K562 (cell line): ENCODE measurements around the gene LRCH1. TPM values are rescaled to one million over a fixed set of nuclear protein-coding genes. Genes with fewer than 3 reads are reported as not detected.

Experiments used
- BHLHE40 ChIP-seq: IDR thresholded peaks from 2 replicates; pipeline ENCODE4 v1.6.1; 2011; ENCODE audit warnings: low read length, improper control_type of control experiment
- CREB5 ChIP-seq: fragments of 250-450 bp; sonication (Bioruptor Pico); IDR thresholded peaks from 2 replicates; pipeline ENCODE4 v1.5.0; 2020; ENCODE audit warnings: mild to moderate bottlenecking
- DLX4 ChIP-seq: fragments of 250-450 bp; sonication (Bioruptor Pico); IDR thresholded peaks from 2 replicates; pipeline ENCODE4 v1.6.1; 2021; ENCODE audit warnings: mild to moderate bottlenecking
- GTF2A2 ChIP-seq: IDR thresholded peaks from 2 replicates; pipeline ENCODE4 v1.6.1; 2016; ENCODE audit warnings: mild to moderate bottlenecking, missing genetic modification characterization, missing compliant biosample characterization
- POLR2AphosphoS2 ChIP-seq: IDR thresholded peaks from 2 replicates; pipeline ENCODE4 v1.6.1; 2012; ENCODE audit warnings: low read length, improper control_type of control experiment
- ZNF263 ChIP-seq: sonication (generic); formaldehyde crosslinking; IDR thresholded peaks from 2 replicates; pipeline ENCODE4 v1.8.0; 2022; ENCODE audit warnings: mild to moderate bottlenecking, missing genetic modification reagents, borderline replicate concordance
- polyA plus RNA-seq, 8 experiments: library from polyadenylated mRNA; depleted of rRNA in 4 of 8; stranded (reverse) in 5 of 8; unstranded in 3 of 8; fragments of >200 nt; fragmentation: Nextera tagmentation in 2 of 8; fragmentation: Illumina TruSeq in 1 of 8; extraction: Ambion mirVana in 2 of 8; extraction: Trizol in 1 of 8; gene quantifications; 2 replicates each; pipeline versions ENCODE4 v1.2.1 to v1.2.3, GENCODE V29; 2011 to 2014; ENCODE audit warnings: inconsistent platforms in 1 of 8, missing spikeins in 1 of 8
- total RNA-seq, 7 experiments: library from RNA; depleted of rRNA in 6 of 7; stranded (reverse); fragments of >200 nt in 6 of 7; fragmentation: Illumina TruSeq in 2 of 7; extraction: Trizol in 2 of 7; gene quantifications; 2 replicates each; pipeline versions ENCODE4 v1.2.1 to v1.2.3, GENCODE V29; 2011 to 2021; ENCODE audit warnings: low replicate concordance in 1 of 7
- TF ChIP-seq, protein P1 (sequence below): fragments of 200-600 bp; sonication (generic); IDR thresholded peaks from one replicate; pipeline ENCODE4 v1.6.1; 2012; ENCODE audit warnings: mild to moderate bottlenecking, low read depth, low read length, inconsistent platforms

The LRCH1 gene
- total and polyA plus RNA-seq, 9 of the 15 experiments (the other 6 are each of a cell fraction or from before 2014, with no cell fraction given) = 1.1 to 6.8 (median 3.7) TPM

- TF ChIP-seq, protein P1, sequence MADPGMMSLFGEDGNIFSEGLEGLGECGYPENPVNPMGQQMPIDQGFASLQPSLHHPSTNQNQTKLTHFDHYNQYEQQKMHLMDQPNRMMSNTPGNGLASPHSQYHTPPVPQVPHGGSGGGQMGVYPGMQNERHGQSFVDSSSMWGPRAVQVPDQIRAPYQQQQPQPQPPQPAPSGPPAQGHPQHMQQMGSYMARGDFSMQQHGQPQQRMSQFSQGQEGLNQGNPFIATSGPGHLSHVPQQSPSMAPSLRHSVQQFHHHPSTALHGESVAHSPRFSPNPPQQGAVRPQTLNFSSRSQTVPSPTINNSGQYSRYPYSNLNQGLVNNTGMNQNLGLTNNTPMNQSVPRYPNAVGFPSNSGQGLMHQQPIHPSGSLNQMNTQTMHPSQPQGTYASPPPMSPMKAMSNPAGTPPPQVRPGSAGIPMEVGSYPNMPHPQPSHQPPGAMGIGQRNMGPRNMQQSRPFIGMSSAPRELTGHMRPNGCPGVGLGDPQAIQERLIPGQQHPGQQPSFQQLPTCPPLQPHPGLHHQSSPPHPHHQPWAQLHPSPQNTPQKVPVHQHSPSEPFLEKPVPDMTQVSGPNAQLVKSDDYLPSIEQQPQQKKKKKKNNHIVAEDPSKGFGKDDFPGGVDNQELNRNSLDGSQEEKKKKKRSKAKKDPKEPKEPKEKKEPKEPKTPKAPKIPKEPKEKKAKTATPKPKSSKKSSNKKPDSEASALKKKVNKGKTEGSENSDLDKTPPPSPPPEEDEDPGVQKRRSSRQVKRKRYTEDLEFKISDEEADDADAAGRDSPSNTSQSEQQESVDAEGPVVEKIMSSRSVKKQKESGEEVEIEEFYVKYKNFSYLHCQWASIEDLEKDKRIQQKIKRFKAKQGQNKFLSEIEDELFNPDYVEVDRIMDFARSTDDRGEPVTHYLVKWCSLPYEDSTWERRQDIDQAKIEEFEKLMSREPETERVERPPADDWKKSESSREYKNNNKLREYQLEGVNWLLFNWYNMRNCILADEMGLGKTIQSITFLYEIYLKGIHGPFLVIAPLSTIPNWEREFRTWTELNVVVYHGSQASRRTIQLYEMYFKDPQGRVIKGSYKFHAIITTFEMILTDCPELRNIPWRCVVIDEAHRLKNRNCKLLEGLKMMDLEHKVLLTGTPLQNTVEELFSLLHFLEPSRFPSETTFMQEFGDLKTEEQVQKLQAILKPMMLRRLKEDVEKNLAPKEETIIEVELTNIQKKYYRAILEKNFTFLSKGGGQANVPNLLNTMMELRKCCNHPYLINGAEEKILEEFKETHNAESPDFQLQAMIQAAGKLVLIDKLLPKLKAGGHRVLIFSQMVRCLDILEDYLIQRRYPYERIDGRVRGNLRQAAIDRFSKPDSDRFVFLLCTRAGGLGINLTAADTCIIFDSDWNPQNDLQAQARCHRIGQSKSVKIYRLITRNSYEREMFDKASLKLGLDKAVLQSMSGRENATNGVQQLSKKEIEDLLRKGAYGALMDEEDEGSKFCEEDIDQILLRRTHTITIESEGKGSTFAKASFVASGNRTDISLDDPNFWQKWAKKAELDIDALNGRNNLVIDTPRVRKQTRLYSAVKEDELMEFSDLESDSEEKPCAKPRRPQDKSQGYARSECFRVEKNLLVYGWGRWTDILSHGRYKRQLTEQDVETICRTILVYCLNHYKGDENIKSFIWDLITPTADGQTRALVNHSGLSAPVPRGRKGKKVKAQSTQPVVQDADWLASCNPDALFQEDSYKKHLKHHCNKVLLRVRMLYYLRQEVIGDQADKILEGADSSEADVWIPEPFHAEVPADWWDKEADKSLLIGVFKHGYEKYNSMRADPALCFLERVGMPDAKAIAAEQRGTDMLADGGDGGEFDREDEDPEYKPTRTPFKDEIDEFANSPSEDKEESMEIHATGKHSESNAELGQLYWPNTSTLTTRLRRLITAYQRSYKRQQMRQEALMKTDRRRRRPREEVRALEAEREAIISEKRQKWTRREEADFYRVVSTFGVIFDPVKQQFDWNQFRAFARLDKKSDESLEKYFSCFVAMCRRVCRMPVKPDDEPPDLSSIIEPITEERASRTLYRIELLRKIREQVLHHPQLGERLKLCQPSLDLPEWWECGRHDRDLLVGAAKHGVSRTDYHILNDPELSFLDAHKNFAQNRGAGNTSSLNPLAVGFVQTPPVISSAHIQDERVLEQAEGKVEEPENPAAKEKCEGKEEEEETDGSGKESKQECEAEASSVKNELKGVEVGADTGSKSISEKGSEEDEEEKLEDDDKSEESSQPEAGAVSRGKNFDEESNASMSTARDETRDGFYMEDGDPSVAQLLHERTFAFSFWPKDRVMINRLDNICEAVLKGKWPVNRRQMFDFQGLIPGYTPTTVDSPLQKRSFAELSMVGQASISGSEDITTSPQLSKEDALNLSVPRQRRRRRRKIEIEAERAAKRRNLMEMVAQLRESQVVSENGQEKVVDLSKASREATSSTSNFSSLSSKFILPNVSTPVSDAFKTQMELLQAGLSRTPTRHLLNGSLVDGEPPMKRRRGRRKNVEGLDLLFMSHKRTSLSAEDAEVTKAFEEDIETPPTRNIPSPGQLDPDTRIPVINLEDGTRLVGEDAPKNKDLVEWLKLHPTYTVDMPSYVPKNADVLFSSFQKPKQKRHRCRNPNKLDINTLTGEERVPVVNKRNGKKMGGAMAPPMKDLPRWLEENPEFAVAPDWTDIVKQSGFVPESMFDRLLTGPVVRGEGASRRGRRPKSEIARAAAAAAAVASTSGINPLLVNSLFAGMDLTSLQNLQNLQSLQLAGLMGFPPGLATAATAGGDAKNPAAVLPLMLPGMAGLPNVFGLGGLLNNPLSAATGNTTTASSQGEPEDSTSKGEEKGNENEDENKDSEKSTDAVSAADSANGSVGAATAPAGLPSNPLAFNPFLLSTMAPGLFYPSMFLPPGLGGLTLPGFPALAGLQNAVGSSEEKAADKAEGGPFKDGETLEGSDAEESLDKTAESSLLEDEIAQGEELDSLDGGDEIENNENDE = no peak
- TF ChIP-seq CREB5 (CRISPR knock-in tag) = no peak
- no peak for TF ChIP-seq POLR2AphosphoS2
- TF ChIP-seq DLX4 (CRISPR knock-in tag) = no peak
- no peak for TF ChIP-seq GTF2A2 (tag)
- TF ChIP-seq ZNF263 (CRISPR knock-in tag) = no peak
- no peak for TF ChIP-seq BHLHE40
Observed at GRCh38 chr13:46656786-46657185, 103.8 kb downstream of the LRCH1 start (continued).
